Keratinocyte (primary cell): ENCODE data around the gene SLC16A4. TPM values are rescaled to one million over a fixed set of nuclear protein-coding genes. Genes with fewer than 3 reads are reported as not detected.

Experiments
- DNase-seq: peaks from one replicate; pipeline ENCODE4 v3.0.0-alpha.2; 2011; ENCODE audit warnings: low read depth, missing footprints, low spot score
- FAIRE-seq: peaks from 2 replicates; lab custom pipeline; 2011; peaks lifted over from hg19 to GRCh38; lab: Jason Lieb, UNC
- H2AFZ ChIP-seq: 2 replicates; pipeline ENCODE4 v1.6.0; 2012; ENCODE audit warnings: low read length, control low read depth, inconsistent platforms; ENCODE audit not compliant: control insufficient read depth
- H3K27ac ChIP-seq: 2 replicates; pipeline ENCODE4 v1.5.1; 2011; ENCODE audit warnings: low read length; ENCODE audit not compliant: control insufficient read depth, insufficient read depth
- H3K27me3 ChIP-seq: 3 replicates; pipeline ENCODE4 v1.6.0; 2011; ENCODE audit warnings: low read length; ENCODE audit not compliant: control insufficient read depth, insufficient read depth; ENCODE audit errors: extremely low read depth
- H3K36me3 ChIP-seq, 2 experiments: 2 replicates in 1 of 2; 3 replicates in 1 of 2; pipeline ENCODE4 v1.5.1; 2011; ENCODE audit warnings: low read length in 2 of 2, mild to moderate bottlenecking in 1 of 2; ENCODE audit not compliant: control insufficient read depth in 2 of 2, insufficient read depth in 2 of 2; ENCODE audit errors: extremely low read depth in 1 of 2
- H3K4me1 ChIP-seq: 3 replicates; pipeline ENCODE4 v1.5.1; 2011; ENCODE audit warnings: low read length; ENCODE audit not compliant: control insufficient read depth, insufficient read depth; ENCODE audit errors: extremely low read depth
- H3K4me2 ChIP-seq: 3 replicates; pipeline ENCODE4 v1.6.0; 2011; ENCODE audit warnings: low read depth, low read length; ENCODE audit not compliant: control insufficient read depth, insufficient read depth; ENCODE audit errors: extremely low read depth
- H3K4me3 ChIP-seq, 3 experiments: fragments of 200-600 bp in 1 of 3; sonication (generic) in 1 of 3; 2 replicates in 2 of 3; 3 replicates in 1 of 3; pipeline ENCODE4 v1.5.1; 2011 to 2016; ENCODE audit warnings: low read length in 3 of 3, mild to moderate bottlenecking in 3 of 3, control low read depth in 2 of 3, inconsistent platforms in 1 of 3, low read depth in 1 of 3, mixed read lengths in 1 of 3, mixed run types in 1 of 3, moderate library complexity in 1 of 3; ENCODE audit not compliant: control insufficient read depth in 2 of 3, insufficient read depth in 2 of 3; ENCODE audit errors: extremely low read depth in 1 of 3
- H3K79me2 ChIP-seq: 2 replicates; pipeline ENCODE4 v1.6.0; 2012; ENCODE audit warnings: low read length; ENCODE audit not compliant: control insufficient read depth, insufficient read depth
- H3K9ac ChIP-seq: 3 replicates; pipeline ENCODE4 v1.6.0; 2011; ENCODE audit warnings: low read length; ENCODE audit not compliant: control insufficient read depth, insufficient read depth; ENCODE audit errors: extremely low read depth
- H3K9me1 ChIP-seq: 3 replicates; pipeline ENCODE4 v1.6.0; 2011; ENCODE audit warnings: low read length; ENCODE audit not compliant: control insufficient read depth, insufficient read depth; ENCODE audit errors: extremely low read depth
- H3K9me3 ChIP-seq: 2 replicates; pipeline ENCODE4 v1.5.1; 2012; ENCODE audit warnings: low read depth, low read length; ENCODE audit not compliant: control insufficient read depth
- H4K20me1 ChIP-seq: 3 replicates; pipeline ENCODE4 v1.6.0; 2011; ENCODE audit warnings: low read length; ENCODE audit not compliant: control insufficient read depth, insufficient read depth; ENCODE audit errors: extremely low read depth
- CTCF ChIP-seq, 3 experiments: IDR thresholded peaks in 1 of 3; conservative IDR thresholded peaks in 1 of 3; optimal IDR thresholded peaks in 1 of 3; 2 replicates in 2 of 3; 3 replicates in 1 of 3; pipeline versions ENCODE3 to v1.5.1; 2011; ENCODE audit warnings: low read length in 3 of 3, mild to moderate bottlenecking in 3 of 3, moderate library complexity in 2 of 3, control low read depth in 1 of 3, inconsistent platforms in 1 of 3; ENCODE audit not compliant: insufficient read depth in 2 of 3; ENCODE audit errors: extremely low read depth in 1 of 3
- EZH2 ChIP-seq: IDR thresholded peaks from one replicate; pipeline ENCODE4 v1.6.1; 2012; ENCODE audit warnings: inconsistent platforms, mild to moderate bottlenecking, low read length, moderate library complexity
- dilution Hi-C: fragments of 300-500 bp; cut with MboI; formaldehyde crosslinking; loops from one replicate; pipeline ENCODE4 v1.7.0; 2020; ENCODE audit warnings: low sequenced_read_pairs; ENCODE audit not compliant: extremely low pct_ligation_motif_present
- polyA plus RNA-seq, 5 experiments: library from polyadenylated mRNA; depleted of rRNA in 3 of 5; stranded (reverse) in 3 of 5; stranded (forward) in 1 of 5; unstranded in 1 of 5; fragments of >200 nt; gene quantifications; 1 replicate in 1 of 5; 2 replicates in 3 of 5; 3 replicates in 1 of 5; pipeline versions ENCODE4 v1.2.1 to v1.2.3, GENCODE V29; 2011 to 2012; ENCODE audit warnings: missing spikeins in 2 of 5, low read depth in 1 of 5, low replicate concordance in 1 of 5

The SLC16A4 gene
- polyA plus RNA-seq, 1 donor (not counting 4 experiments of a cell fraction or from before 2014, with no cell fraction given) = 0.92 TPM

GRCh38 chr1:110409316-110409715 lies 18.5 kb upstream of the SLC16A4 start:
- H3K27me3 ChIP-seq = no peaks in the 10 kb centered on the region
- peaks cover 20% of the 10 kb centered on the region for H3K79me2 ChIP-seq
- peaks cover 3% of the 10 kb centered on the region for H3K4me1 ChIP-seq
- H3K9me3 ChIP-seq = no peaks in the 10 kb centered on the region
- no peak overlapping the region for H3K9ac ChIP-seq
- DNase-seq (no peak), FAIRE-seq (no peak)
- no peaks in the 10 kb centered on the region for H4K20me1 ChIP-seq
- TF ChIP-seq CTCF (optimal IDR thresholded peaks at IDR 0.05 in 1 of 3, IDR thresholded peaks at IDR 0.05 in 1 of 3, conservative IDR thresholded peaks at IDR 0.05 in 1 of 3; ENCODE audit: extremely low read depth in 1 of 3, insufficient read depth in 2 of 3, low read length in 3 of 3) (no peak), EZH2 (no peak)
- H3K9me1 ChIP-seq = no peaks in the 10 kb centered on the region
- H3K36me3 ChIP-seq = peaks cover 2 to 5% of the 10 kb centered on the region in 2 experiments
- no peak overlapping the region for H2AFZ ChIP-seq
- dilution Hi-C loops = no loop called here
- H3K4me2 ChIP-seq = no peak overlapping the region
- H3K4me3 ChIP-seq = no peak overlapping the region
- no peak overlapping the region for H3K27ac ChIP-seq

DNA sequence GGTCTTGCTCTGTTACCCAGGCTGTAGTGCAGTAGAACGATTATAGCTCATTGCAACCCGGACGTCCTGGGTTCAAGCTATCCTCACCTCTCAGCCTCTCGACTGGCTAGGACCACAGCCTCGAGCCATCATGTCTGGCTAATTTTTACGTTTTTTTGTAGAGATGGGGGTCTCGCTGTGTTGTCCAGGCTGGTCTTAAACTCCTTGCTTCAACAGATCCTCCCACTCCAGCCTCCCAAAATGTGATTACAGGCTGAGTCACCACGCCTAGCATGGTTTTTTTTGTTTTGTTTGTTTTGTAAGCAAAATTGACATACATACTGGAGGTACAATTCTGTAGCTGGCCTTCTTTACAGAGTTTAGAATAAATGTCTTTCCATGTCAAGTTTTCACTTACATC lies 17.7 kb upstream of the SLC16A4 start:
- Histone ChIP-seq H3K4me3 (peak overlapping the region in 2 of 3 experiments; percentile 77 to 87), H4K20me1 (no peaks in the 10 kb centered on the region), H3K4me2 (peak overlapping the region; percentile 100), H3K4me1 (peaks cover 3% of the 10 kb centered on the region), H3K79me2 (peaks cover 20% of the 10 kb centered on the region), H3K27ac (no peak overlapping the region), H3K9ac (no peak overlapping the region), H3K27me3 (no peaks in the 10 kb centered on the region), H3K36me3 (peaks cover 3 to 9% of the 10 kb centered on the region in 2 experiments), H2AFZ (no peak overlapping the region), H3K9me1 (no peaks in the 10 kb centered on the region), H3K9me3 (no peaks in the 10 kb centered on the region)
- DNase-seq (no peak), FAIRE-seq (no peak)
- TF ChIP-seq CTCF (optimal IDR thresholded peaks at IDR 0.05 in 1 of 3, IDR thresholded peaks at IDR 0.05 in 1 of 3, conservative IDR thresholded peaks at IDR 0.05 in 1 of 3; ENCODE audit: extremely low read depth in 1 of 3, insufficient read depth in 2 of 3, low read length in 3 of 3) = no peak
- TF ChIP-seq EZH2 = no peak
- dilution Hi-C loops = no loop called here
